GM23338 (cell line): ENCODE measurements around the gene FKBP10.

Experiments
- CREB1 ChIP-seq: fragments of 250-450 bp; sonication (Bioruptor Pico); IDR thresholded peaks from 2 replicates; pipeline ENCODE4 v1.5.0; 2020; ENCODE audit warnings: low read depth, mild to moderate bottlenecking, moderate library complexity
- CTCF ChIP-seq, 2 experiments: fragments of 200-600 bp in 1 of 2; sonication (generic) in 1 of 2; conservative IDR thresholded peaks; 2 replicates each; pipeline versions ENCODE4 v1.5.1 to v1.6.1; 2016 to 2017; ENCODE audit warnings: antibody characterized with exemption in 2 of 2, low read depth in 2 of 2, mild to moderate bottlenecking in 2 of 2, moderate library complexity in 1 of 2
- EZH2 ChIP-seq: fragments of 200-600 bp; sonication (generic); IDR thresholded peaks from one replicate; pipeline ENCODE4 v1.8.0; 2017; ENCODE audit warnings: antibody characterized with exemption, mild to moderate bottlenecking, low read depth; ENCODE audit not compliant: unreplicated experiment
- EZH2phosphoT487 ChIP-seq: fragments of 200-600 bp; sonication (generic); IDR thresholded peaks from one replicate; pipeline ENCODE4 v1.8.1; 2018; ENCODE audit warnings: antibody characterized with exemption; ENCODE audit not compliant: unreplicated experiment
- JUNB ChIP-seq: IDR thresholded peaks from one replicate; pipeline ENCODE4 v1.6.1; 2016; ENCODE audit warnings: antibody characterized with exemption; ENCODE audit not compliant: unreplicated experiment
- NANOG ChIP-seq: IDR thresholded peaks from 2 replicates; pipeline ENCODE4 v1.6.1; 2016; ENCODE audit warnings: antibody characterized with exemption, borderline replicate concordance
- POLR2AphosphoS5 ChIP-seq: IDR thresholded peaks from 2 replicates; pipeline ENCODE4 v1.6.1; 2016; ENCODE audit warnings: antibody characterized with exemption, low read depth
- REST ChIP-seq: IDR thresholded peaks from one replicate; pipeline ENCODE4 v1.6.1; 2018; ENCODE audit warnings: antibody characterized with exemption; ENCODE audit not compliant: unreplicated experiment

- TF ChIP-seq CTCF (conservative IDR thresholded peaks at IDR 0.05; ENCODE audit: low read depth in 2 of 2): no peak
- no peak for TF ChIP-seq POLR2AphosphoS5
- no peak for TF ChIP-seq EZH2
- no peak for TF ChIP-seq JUNB
- no peak for TF ChIP-seq CREB1 (CRISPR knock-in tag)
- TF ChIP-seq EZH2phosphoT487: no peak
- TF ChIP-seq REST: no peak
- TF ChIP-seq NANOG: no peak
These were observed 37.2 kb upstream of the FKBP10 start for GRCh38 chr17:41775394-41776226.
